ENCODE data around the gene CYP26B1.

GRCh38 chr2:72148837-72149555 lies 1.3 kb upstream of the CYP26B1 start:
- no peak for TF ChIP-seq CTCF (IDR thresholded peaks at IDR 0.05)
- TF ChIP-seq POLR2AphosphoS5 (IDR thresholded peaks at IDR 0.05): no peak
